ENCODE measurements around the gene PLEKHF1.

DNA sequence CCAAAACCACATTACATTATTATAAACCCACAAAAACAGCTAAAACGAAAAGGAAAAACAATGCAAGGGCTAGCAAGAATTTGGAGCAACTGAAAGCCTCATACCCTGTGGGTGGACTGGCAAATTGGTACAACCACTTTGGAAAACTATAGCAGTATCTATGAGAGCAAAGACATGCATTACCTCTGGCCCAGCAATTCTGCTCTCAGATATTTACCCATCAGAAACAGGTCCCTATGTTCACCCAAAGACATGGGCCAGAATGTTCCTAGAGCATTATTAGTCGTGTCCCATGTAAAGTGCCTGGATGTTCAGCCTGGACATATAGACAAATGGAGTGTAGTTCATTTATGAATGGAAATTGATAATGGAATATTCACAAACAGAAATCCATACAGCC is 31.3 kb upstream of the PLEKHF1 start:
- TF ChIP-seq POLR2A (IDR thresholded peaks at IDR 0.05; ENCODE audit: low read depth, low read length) = no peak
- TF ChIP-seq TAF1 (IDR thresholded peaks at IDR 0.05; ENCODE audit: borderline replicate concordance, low read depth, low read length) = no peak

All from GM12892 (cell line).